KMS-11 (cell line): ENCODE measurements around the gene PRADC1.

Source experiments
- H2AFZ ChIP-seq: fragments of 200-600 bp; sonication (generic); 2 replicates; pipeline ENCODE4 v1.6.1; 2016; ENCODE audit warnings: antibody characterized with exemption, mixed run types, low read depth
- H3K27ac ChIP-seq: fragments of 200-600 bp; sonication (generic); 2 replicates; pipeline ENCODE4 v1.6.1; 2016; ENCODE audit warnings: mild to moderate bottlenecking, mixed run types
- H3K27me3 ChIP-seq: fragments of 200-600 bp; sonication (generic); 2 replicates; pipeline ENCODE4 v1.6.1; 2017; ENCODE audit warnings: mild to moderate bottlenecking, low read depth, mixed run types, moderate library complexity; ENCODE audit not compliant: insufficient read depth
- H3K36me3 ChIP-seq: fragments of 200-600 bp; sonication (generic); 2 replicates; pipeline ENCODE4 v1.6.1; 2017; ENCODE audit warnings: mild to moderate bottlenecking, mixed run types; ENCODE audit not compliant: insufficient read depth
- H3K4me1 ChIP-seq: fragments of 200-600 bp; sonication (generic); 2 replicates; pipeline ENCODE4 v1.6.1; 2016; ENCODE audit warnings: mild to moderate bottlenecking, low read depth, mixed run types; ENCODE audit not compliant: poor library complexity, severe bottlenecking
- H3K4me2 ChIP-seq: fragments of 200-600 bp; sonication (generic); 2 replicates; pipeline ENCODE4 v1.7.0; 2016; ENCODE audit warnings: mild to moderate bottlenecking, mixed run types
- H3K4me3 ChIP-seq: fragments of 200-600 bp; sonication (generic); IDR thresholded peaks from 2 replicates; pipeline ENCODE4 v1.6.1; 2017; ENCODE audit warnings: low read depth, low read length, mixed read lengths; ENCODE audit not compliant: insufficient read depth
- H3K79me2 ChIP-seq: fragments of 200-600 bp; sonication (generic); 2 replicates; pipeline ENCODE4 v1.6.1; 2016; ENCODE audit warnings: low read depth, mixed run types; ENCODE audit not compliant: insufficient read depth
- H3K9ac ChIP-seq: fragments of 200-600 bp; sonication (generic); 2 replicates; pipeline ENCODE4 v1.6.1; 2016; ENCODE audit warnings: mild to moderate bottlenecking, mixed run types
- H4K20me1 ChIP-seq: fragments of 200-600 bp; sonication (generic); 2 replicates; pipeline ENCODE4 v1.6.1; 2016; ENCODE audit warnings: mild to moderate bottlenecking, mixed run types; ENCODE audit not compliant: insufficient read depth
- TF ChIP-seq, protein P1 (sequence below): fragments of 200-600 bp; sonication (generic); conservative IDR thresholded peaks from 2 replicates; pipeline ENCODE4 v1.6.1; 2017; ENCODE audit warnings: low read depth, mild to moderate bottlenecking, antibody characterized with exemption, low read length, moderate library complexity, mixed read lengths

Gene PRADC1

DNA sequence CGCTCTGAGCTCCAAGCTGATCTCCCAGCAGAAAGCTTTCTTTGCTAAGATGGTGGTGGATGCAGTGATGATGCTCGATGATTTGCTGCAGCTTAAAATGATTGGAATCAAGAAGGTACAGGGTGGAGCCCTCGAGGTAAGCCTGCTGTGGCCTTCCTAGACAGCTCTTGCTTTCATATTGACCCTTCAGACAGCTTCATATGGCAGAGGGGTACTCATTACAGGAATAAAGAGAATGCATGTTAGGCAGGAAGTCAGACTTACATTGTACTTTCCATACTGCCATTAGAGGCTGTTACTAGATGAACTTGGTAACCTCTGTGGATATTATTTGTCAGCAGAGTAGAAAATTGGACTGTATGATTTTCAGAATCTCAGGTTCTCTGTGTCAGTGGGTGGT is 11.5 kb upstream of the PRADC1 start:
- Histone ChIP-seq H3K27ac (no peak overlapping the region), H3K9ac (no peak overlapping the region), H3K27me3 (no peaks in the 10 kb centered on the region), H3K79me2 (peaks cover 48% of the 10 kb centered on the region), H4K20me1 (peaks cover 27% of the 10 kb centered on the region), H3K4me3 (no peak overlapping the region), H3K36me3 (peaks cover 46% of the 10 kb centered on the region), H2AFZ (no peak overlapping the region), H3K4me2 (no peak overlapping the region), H3K4me1 (peaks cover 8% of the 10 kb centered on the region)
- TF ChIP-seq, protein P1, sequence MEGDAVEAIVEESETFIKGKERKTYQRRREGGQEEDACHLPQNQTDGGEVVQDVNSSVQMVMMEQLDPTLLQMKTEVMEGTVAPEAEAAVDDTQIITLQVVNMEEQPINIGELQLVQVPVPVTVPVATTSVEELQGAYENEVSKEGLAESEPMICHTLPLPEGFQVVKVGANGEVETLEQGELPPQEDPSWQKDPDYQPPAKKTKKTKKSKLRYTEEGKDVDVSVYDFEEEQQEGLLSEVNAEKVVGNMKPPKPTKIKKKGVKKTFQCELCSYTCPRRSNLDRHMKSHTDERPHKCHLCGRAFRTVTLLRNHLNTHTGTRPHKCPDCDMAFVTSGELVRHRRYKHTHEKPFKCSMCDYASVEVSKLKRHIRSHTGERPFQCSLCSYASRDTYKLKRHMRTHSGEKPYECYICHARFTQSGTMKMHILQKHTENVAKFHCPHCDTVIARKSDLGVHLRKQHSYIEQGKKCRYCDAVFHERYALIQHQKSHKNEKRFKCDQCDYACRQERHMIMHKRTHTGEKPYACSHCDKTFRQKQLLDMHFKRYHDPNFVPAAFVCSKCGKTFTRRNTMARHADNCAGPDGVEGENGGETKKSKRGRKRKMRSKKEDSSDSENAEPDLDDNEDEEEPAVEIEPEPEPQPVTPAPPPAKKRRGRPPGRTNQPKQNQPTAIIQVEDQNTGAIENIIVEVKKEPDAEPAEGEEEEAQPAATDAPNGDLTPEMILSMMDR = no peak

DNA sequence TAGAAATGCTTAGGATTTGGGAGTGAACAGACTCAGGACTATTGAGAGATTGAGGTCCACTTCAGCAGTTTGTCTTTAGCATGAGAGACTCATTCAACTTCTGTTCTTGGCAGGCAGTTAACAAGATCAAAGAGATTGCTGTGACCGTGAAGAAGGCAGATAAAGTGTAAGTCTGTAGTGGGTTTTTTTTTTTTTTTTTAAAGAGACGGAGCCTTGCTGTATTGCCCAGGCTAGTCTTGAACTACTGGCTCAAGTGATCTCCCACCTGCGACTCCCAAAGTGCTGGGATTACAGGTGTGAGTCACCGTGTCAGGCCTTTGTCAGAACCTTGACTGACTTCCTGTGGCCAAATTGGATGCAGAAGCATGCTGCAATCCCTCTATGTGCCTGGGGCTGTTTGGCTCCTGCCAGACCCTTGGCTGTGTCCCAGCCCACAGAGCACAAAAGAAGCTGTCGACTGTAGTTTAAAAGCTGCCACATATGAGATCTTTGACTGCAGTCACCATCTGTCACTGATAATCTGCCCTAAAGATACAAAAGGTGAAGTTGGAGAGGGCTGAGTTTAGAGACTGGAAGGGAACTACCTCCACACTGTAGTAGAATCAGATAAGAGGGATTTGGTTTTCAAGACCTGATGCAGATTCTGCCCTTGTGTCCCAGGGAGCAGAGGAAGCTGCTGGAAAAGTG is 11.0 kb upstream of the PRADC1 start:
- TF ChIP-seq, protein P1 = no peak
- peaks cover 46% of the 10 kb centered on the region for H3K36me3 ChIP-seq

DNA sequence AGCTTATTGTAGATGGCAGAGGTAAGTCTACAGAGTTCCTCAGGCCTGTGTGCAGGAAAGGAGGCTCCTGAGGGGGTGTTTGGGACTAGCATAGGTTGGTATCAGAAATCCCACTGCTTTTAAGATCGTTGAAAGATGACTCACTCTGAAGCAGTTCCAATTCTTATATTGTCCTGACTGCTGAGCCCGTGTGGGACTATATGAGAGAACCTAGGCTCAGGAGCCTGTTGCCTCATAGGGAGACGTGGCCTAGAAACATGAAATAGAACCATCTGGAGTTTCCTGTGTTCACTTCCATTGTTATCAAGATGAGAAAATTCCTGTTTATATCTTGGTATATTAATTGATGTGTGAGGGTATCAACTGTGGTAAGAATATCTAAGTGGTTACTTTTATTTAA is 6.7 kb upstream of the PRADC1 start:
- peaks cover 34% of the 10 kb centered on the region for H3K4me1 ChIP-seq
- TF ChIP-seq, protein P1 = no peak
- no peak overlapping the region for H3K4me2 ChIP-seq
- no peak overlapping the region for H3K4me3 ChIP-seq
- no peak overlapping the region for H2AFZ ChIP-seq
- H4K20me1 ChIP-seq = peaks cover 59% of the 10 kb centered on the region
- no peaks in the 10 kb centered on the region for H3K27me3 ChIP-seq
- H3K27ac ChIP-seq = no peak overlapping the region
- no peak overlapping the region for H3K9ac ChIP-seq
- peaks cover 32% of the 10 kb centered on the region for H3K36me3 ChIP-seq
- H3K79me2 ChIP-seq = peaks cover 84% of the 10 kb centered on the region

More for the DNA sequence above, 11.0 kb upstream of the PRADC1 start:
- no peak overlapping the region for H3K4me3 ChIP-seq
- peaks cover 54% of the 10 kb centered on the region for H3K79me2 ChIP-seq
- peaks cover 9% of the 10 kb centered on the region for H3K4me1 ChIP-seq
- H3K4me2 ChIP-seq = no peak overlapping the region
- H3K27me3 ChIP-seq = no peaks in the 10 kb centered on the region
- H2AFZ ChIP-seq = no peak overlapping the region
- peaks cover 33% of the 10 kb centered on the region for H4K20me1 ChIP-seq
- H3K27ac ChIP-seq = no peak overlapping the region
- H3K9ac ChIP-seq = no peak overlapping the region

DNA sequence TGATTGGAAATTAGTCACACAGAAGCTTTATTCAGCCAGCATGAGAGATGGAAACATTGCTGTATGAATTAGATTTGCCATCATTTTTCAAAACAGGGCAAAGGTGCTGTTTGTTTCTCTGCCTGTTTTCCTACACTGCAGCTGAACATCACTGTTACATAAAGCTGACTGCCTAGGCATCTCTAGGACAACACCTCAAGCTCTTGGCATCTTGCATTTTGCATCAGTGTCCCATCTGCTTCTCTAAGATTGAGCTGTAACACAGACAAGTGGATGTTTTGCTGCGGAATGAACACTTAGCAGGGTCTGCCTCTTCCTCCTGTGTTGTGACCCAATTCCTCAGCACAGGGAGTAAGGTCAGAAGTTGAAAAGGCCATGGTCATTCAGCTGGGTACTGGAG is 5.9 kb upstream of the PRADC1 start:
- Histone ChIP-seq H3K4me3 (no peak overlapping the region), H3K4me1 (peaks cover 34% of the 10 kb centered on the region), H3K36me3 (peaks cover 24% of the 10 kb centered on the region), H3K9ac (no peak overlapping the region), H2AFZ (no peak overlapping the region), H3K27me3 (no peaks in the 10 kb centered on the region), H3K4me2 (no peak overlapping the region), H4K20me1 (peaks cover 59% of the 10 kb centered on the region), H3K27ac (no peak overlapping the region), H3K79me2 (peaks cover 92% of the 10 kb centered on the region)
- TF ChIP-seq, protein P1 = no peak
